Germinal center (tissue), 1 donor: Measurements from ENCODE around the gene NR4A1.

Experiments used
- DNase-seq: peaks from one replicate; pipeline ENCODE4 v3.0.0; 2012; ENCODE audit warnings: mixed read lengths, low spot score

NR4A1 gene

DNA sequence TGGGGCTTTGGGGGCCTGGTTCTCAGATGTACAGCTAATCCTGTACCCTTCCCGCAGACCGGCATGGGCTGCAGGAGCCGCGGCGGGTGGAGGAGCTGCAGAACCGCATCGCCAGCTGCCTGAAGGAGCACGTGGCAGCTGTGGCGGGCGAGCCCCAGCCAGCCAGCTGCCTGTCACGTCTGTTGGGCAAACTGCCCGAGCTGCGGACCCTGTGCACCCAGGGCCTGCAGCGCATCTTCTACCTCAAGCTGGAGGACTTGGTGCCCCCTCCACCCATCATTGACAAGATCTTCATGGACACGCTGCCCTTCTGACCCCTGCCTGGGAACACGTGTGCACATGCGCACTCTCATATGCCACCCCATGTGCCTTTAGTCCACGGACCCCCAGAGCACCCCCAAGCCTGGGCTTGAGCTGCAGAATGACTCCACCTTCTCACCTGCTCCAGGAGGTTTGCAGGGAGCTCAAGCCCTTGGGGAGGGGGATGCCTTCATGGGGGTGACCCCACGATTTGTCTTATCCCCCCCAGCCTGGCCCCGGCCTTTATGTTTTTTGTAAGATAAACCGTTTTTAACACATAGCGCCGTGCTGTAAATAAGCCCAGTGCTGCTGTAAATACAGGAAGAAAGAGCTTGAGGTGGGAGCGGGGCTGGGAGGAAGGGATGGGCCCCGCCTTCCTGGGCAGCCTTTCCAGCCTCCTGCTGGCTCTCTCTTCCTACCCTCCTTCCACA is 7.6 kb downstream of the NR4A1 start:
- DNase-seq, result no peak

DNA sequence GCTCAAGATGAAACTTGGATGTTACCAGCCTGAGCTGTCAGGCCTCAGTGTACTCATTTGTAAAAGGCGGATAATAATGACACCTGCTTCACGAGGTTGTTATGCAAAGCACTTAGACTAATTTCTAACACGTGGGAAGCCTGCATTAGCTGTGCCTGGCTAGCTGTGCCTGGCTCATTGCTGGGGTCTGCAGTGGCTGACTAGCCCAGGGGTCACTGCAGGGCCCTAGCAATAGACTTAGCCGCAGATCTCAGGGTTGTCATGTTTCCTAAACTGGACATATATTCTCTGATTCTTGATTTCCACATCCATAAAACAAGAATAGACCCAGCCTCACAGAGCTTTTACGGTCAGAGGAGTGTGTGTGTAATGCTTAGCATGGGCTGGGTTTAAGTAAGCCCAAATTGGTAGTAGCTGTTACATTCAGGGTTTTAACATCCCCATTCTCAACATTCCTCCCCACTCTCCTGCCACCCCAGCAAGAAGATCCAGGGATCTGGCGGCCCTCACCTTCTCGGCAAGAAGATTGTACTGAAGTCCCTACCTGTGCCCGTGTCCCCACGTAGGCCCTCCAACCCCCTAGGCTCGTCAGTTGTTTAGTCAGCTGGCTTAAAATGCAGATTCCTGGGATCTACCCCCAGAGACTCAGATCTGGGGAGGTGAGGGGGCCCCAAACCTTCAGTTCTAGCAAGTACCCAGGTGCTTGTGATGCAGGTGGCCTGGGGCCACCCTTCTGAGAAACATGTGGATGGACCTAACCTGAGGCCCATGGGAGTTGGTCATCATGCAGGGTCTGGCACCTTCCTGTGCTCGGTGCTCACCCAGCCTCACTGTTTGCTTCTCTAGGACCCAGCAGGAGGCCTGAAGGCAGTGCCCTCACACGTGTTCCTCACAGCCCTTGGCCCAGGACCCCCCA is 8.6 kb downstream of the NR4A1 start:
- no peak for DNase-seq

- no peak for DNase-seq
These were observed 9.4 kb downstream of the NR4A1 start for GRCh38 chr12:52060498-52061177.

GRCh38 chr12:52061470-52062166 is 10.4 kb downstream of the NR4A1 start:
- DNase-seq, result no peak

DNA sequence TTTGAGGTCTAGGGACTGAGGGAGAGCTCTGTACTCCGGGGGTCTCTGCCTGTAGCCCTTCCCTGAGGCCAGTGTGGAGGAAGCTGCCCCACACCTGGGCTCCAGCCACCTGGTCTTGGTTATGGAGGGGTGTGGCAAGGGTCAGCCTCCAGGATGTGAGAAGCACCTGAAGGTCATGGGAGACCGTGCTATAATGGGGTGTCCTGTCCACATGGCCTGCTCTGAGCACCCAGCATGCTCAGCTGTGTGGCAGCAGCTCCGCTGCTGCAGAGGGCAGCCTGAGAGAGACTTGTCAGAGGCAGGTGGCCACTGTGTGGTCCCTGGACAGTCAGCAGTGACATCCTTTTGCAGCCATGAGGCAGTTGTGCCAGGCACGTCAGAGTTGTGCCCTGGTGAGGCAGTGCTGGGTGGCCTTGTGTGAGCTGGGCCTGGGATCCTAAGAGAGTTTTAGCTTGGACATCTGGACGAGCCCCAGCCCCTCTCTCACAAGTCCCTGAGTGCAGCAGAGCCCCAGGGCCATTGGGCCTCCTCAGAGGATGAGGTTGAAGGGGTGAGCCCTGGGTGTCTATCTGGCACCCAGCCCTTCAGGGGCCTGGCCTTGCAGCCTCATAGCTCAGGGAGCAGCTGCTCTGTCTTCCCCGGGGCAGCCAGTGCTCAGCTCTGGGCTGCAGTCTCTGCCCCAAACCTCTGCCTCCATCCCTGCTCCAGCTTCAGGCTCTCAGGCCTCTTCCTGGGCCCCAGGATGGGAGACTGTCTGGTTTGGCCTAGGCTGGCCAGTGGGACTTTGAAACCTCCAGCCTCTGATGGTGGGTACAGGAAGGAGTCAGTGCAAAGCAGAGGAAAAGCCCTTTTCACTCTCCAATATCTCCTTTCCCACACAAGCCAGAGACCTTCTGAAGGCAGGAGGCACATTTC is 11.2 kb downstream of the NR4A1 start:
- no peak for DNase-seq

DNA sequence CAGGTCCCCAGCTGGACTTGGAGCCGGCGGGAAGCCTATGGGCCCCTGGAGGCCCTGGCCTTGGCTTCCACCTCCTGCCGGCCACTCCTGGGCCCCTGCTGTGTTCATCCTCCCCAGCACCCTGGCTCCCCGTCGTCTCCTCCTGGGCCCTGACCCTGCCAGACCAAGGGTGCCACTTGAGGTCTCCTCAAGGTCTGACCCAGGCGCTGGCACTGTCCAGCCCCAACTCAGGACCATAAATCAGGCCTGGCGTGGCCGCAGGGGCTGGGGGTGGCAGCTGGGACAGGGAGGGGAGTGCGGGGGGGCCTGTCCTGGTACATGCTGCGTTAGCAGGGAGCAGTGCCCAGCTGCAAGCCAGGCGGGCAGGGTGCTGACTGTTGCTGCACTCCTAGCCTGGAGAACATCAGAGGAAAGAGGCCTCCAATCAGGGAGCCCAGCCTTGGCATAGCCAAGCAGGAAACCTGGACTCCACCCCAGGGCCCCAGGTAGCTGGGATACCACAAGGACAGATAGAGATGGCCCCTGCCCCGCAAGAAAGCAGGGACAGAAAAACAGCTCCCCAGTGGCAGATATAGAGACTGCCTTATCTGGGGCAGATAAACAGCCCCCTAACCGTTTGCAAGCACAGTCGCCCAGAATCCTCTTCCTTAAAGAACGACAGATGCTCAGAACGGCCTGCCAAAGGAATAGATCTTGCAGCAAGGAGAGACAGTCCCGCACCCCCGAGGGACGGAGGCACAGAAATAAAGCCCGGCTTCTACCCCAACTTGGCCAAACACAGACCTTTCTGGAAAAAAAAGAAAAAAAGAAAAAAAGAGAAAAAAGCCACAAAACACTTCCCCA is 12.1 kb downstream of the NR4A1 start:
- DNase-seq, result no peak

DNA sequence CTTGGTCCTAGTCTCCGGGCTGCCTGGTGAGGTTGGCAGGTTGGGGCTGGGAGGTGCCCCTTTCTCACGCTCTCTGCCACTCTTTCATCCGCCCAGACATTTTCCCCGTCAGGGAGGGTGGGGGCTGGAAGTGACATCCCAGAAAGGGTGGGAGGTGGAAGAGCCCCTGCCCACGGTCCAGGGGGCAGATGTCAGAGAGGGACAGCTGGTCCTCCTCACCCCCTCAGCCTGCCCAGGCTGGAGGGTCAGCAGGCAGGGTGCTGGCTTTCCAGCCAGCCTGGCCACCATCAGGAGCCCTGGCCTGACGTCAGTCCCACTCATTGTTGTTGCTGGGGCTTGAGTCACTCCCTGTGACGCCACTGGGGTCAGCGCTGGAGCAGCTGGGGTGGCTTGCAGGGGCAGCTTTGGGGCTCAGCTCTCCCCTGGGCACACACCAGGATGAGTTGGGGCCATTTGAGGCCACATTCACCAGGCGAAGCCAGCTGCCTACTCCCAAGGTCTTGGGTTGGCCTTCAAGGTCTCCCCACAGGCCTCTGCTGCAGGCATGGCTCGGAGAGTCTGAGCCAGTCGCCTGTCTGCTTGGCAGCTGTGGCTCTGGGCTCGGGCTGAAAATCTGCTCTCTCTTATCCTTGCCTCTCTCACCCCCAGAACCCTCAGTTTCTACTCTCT is 12.9 kb downstream of the NR4A1 start:
- DNase-seq, result no peak

DNA sequence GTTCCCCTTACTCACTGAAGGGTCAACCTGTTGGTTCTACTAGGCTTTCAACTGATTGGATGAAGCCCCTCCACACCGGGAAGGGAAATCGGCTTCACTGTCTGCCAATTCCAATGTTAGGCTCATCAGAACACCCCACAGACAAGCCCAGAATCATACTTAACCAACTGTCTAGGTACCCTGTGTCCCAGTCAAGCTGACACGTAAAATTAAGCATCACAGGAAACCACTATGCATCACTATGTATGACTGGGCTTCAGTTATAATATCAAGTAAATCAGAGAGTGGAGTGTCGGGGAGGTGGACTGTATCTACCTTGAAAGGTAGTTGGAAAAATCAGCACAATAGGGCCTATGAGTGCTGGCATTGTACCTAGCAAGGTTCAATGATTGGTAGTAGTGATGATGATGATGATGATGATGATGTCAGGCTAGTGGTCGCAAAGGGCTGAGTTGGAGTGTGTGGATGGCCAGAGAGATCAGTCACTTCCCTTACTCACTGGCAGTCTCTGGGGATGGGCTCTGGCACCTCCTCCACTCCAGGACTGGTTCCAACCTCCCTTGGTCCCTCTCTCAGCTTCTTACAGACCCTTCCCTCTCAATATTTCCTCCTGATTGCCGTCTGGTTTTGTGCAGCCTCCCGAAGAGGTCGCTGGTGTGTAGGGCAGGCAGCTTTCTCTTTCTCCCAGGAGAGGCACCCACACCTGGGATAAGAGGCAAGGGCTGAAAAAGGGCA is 15.3 kb downstream of the NR4A1 start:
- DNase-seq, result no peak

GRCh38 chr12:52067081-52067374 is 15.8 kb downstream of the NR4A1 start:
- no peak for DNase-seq

GRCh38 chr12:52069327-52070184 is 18.3 kb downstream of the NR4A1 start, which contains the start of gene ATG101:
Gene ATG101 (plus strand): TSS chr12:52069978. CDS start chr12:52073651, 3,673 bp downstream.
- peak; percentile 94 for DNase-seq

DNA sequence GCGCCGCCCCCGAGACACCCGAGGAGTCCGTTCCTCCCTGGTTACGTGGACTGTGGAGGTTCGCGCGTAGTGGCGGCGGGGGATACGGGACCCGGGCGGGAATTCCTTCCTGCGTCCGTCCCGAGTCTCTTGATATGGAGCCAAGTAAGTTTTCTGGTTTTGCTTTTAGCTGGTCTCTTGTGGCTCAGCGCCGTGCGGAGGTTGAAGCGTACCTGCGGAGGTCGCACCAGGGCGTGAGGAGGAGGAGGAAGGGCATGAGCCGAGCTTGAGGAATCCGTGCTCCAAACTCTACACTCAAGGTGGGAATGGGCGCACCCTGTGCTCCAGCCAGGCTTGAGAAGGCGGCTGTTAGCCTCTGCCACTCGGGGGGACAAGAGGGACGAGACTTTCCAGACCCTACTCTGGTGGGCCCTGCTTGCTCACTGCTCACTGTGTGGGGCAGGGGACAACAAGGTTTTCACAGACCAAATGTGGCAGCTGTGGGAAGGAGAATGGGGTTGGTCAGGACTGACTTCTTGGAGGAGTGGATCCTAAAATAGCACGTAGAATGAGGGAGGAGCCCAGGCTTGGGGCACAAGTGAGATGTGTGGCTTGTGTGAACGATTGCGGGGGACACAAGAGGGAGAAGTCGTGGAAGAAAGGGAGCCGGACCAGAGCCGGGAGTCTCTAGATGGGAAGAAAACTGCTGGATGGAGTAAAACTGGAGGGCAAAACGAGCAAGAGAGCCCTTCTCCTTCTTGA is 19.1 kb downstream of the NR4A1 start:
- DNase-seq, result no peak

- DNase-seq, result no peak
These were observed 22.5 kb downstream of the NR4A1 start for GRCh38 chr12:52073531-52074381.

DNA sequence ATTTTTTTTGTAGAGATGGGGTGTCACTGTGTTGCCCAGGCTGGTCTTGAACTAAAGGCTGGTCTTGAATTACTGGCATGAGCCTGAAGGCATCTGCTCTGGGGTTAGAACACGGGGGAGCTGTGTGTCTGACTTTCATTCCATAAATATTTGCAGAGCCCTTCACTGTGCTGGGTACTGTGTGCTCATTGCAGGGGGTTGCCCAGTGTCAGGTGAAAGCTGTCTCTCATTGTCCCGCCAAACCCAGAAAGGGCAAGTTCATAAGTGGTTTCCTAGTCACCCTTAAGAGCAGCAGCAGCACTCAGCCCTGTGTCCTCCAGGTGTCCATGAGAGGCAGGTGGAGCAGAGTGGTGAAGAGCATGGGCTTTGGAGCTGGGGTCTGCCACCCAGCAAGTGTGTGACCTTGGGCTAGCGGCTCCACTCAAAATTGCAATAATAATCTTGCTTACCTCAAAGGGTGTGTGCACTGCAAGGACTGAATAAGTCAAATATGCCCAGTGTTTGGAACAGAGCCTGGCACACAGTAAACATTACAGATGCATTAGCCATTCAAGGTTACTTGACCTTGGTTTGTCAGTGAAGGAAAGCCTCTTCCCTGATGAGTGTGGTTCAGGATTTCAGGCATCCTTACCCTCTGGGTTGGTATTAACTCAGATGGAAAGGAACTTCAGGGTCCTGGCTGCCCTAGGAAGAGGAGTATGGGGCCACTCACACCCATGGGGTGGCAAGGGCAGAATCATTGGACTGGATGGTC is 23.9 kb downstream of the NR4A1 start:
- DNase-seq, result no peak

- no peak for DNase-seq
These were observed 25.6 kb downstream of the NR4A1 start for GRCh38 chr12:52076811-52077210.

- no peak for DNase-seq
These were observed 27.0 kb downstream of the NR4A1 start for GRCh38 chr12:52078276-52078675.
